ENCODE measurements around the gene MED19. TPM values are rescaled to one million over a fixed set of nuclear protein-coding genes. Genes with fewer than 3 reads are reported as not detected.
"Not testable (repeated sequence)": the region's sequence is repeated elsewhere in the genome, so short reads cannot be mapped to it uniquely, and the experiment has no call there.

Gene MED19
- total RNA-seq, 2 donors from 2014 or later: 10.6 to 14.0 TPM

DNA sequence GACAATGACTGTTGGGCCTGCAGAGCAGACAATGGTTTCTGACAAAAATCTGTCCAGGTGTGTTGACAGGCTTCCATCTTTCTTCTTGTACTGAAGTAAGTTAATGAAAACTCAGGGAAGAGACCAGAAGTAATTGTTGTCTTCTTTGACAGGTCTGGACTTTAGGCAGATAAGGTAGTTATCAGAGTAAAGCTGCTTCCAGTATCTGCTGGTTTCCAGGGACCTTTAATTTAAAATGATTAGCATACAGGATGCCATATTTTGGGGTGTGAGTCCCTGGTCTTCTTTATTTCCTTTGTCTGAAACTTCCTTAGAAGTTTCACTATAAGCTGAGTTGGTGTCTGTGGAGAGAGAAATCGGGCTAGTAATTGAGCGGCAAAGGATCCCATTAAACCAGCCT lies 1.8 kb upstream of the MED19 start:
- TF ChIP-seq, protein P1, sequence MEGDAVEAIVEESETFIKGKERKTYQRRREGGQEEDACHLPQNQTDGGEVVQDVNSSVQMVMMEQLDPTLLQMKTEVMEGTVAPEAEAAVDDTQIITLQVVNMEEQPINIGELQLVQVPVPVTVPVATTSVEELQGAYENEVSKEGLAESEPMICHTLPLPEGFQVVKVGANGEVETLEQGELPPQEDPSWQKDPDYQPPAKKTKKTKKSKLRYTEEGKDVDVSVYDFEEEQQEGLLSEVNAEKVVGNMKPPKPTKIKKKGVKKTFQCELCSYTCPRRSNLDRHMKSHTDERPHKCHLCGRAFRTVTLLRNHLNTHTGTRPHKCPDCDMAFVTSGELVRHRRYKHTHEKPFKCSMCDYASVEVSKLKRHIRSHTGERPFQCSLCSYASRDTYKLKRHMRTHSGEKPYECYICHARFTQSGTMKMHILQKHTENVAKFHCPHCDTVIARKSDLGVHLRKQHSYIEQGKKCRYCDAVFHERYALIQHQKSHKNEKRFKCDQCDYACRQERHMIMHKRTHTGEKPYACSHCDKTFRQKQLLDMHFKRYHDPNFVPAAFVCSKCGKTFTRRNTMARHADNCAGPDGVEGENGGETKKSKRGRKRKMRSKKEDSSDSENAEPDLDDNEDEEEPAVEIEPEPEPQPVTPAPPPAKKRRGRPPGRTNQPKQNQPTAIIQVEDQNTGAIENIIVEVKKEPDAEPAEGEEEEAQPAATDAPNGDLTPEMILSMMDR (IDR thresholded peaks at IDR 0.05): no peak
- intact Hi-C loops (cut with DNase I): loop anchor here (5.0 kb wide), 1 partner anchor 42 kb away; no protein-coding TSS in a partner anchor
- Histone ChIP-seq H3K4me1 (peaks cover 24% of the 10 kb centered on the region), H3K9me3 (no peaks in the 10 kb centered on the region), H3K36me3 (no peaks in the 10 kb centered on the region), H3K27ac (no peak overlapping the region), H3K9ac (ENCODE audit: low read depth in 2 of 2, low read length in 2 of 2) (peak overlapping the region in 1 of 2 donors; percentile 100), H3K4me3 (peak overlapping the region; percentile 64), H3K27me3 (no peaks in the 10 kb centered on the region)
- no peak for DNase-seq

- H3K4me3 ChIP-seq: peak within 1 kb of the TSS; percentile 64
- H3K9ac ChIP-seq (ENCODE audit: low read depth in 2 of 2, low read length in 2 of 2): peak within 1 kb of the TSS; percentile 94 to 100
- TF ChIP-seq, protein P1 (IDR thresholded peaks at IDR 0.05): no peak
- no peaks in the 10 kb centered on the region for H3K27me3 ChIP-seq
- H3K9me3 ChIP-seq: no peaks in the 10 kb centered on the region
- H3K4me1 ChIP-seq: peaks cover 24% of the 10 kb centered on the region
- peak within 1 kb of the TSS; percentile 92 for H3K27ac ChIP-seq
- no peaks in the 10 kb centered on the region for H3K36me3 ChIP-seq
- intact Hi-C loops (cut with DNase I): loop anchor here (5.0 kb wide), 1 partner anchor 40 kb away; no protein-coding TSS in a partner anchor
- peak; percentile 94 for DNase-seq
These were observed 488 bp upstream of the MED19 start, which contains the start of gene TMX2 for GRCh38 chr11:57712256-57713150. Gene TMX2 (plus strand): TSS chr11:57712593. CDS start chr11:57712619, 26 bp downstream.

DNA sequence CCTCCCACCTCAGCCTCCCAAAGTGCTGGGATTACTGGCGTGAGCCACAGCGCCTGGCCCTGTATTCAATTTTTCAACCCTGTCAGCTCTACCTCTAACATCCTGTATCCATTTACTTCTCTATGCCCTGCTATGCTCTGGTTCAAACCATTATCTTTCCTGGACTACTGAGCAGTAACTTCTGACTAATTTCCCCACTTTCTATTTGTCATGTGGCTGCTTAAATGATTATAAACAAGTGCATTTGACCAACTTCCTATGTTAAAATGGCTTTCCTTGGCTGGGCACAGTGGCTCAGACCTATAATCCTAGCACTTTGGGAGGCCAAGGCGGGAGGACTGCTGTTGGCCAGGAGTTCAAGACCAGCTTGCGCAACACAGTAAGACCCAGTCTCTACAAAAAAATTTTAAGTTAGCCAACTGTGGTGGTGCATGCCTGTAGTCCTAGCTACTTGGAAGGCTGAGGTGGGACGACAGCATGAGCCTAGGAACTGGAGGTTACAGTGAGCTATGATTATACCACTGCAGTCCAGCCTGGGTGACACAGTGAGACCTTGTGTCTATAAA lies 2.1 kb downstream of the MED19 start:
- Histone ChIP-seq H3K27me3 (no peaks in the 10 kb centered on the region), H3K9me3 (no peaks in the 10 kb centered on the region), H3K9ac (ENCODE audit: low read depth in 2 of 2, low read length in 2 of 2) (no peak overlapping the region), H3K4me3 (no peak overlapping the region), H3K27ac (no peak overlapping the region), H3K36me3 (no peaks in the 10 kb centered on the region), H3K4me1 (peaks cover 21% of the 10 kb centered on the region)
- no peak for DNase-seq
- TF ChIP-seq, protein P1 (IDR thresholded peaks at IDR 0.05): no peak
- intact Hi-C loops (cut with DNase I): loop anchor here (5.0 kb wide), 1 partner anchor 38 kb away; no protein-coding TSS in a partner anchor

DNA sequence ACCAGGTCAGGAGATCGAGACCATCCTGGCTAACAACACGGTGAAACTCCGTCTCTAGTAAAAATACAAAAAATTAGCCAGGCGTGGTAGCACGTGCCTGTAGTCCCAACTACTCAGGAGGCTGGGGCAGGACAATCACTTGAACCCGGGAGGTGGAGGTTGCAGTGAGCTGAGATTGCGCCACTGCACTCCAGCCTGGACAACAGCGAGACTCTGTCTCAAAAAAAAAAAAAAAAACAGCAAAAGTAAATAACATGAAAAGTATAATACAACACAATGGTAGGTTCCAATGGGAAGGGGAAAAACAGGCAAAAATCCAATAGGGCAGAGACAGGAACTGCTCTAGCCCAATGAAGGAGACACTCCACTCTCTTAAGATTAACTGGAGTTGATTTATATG lies 6.6 kb downstream of the MED19 start:
- DNase-seq; H3K27ac ChIP-seq; H3K9ac ChIP-seq (ENCODE audit: low read depth in 2 of 2, low read length in 2 of 2); H3K9me3 ChIP-seq; intact Hi-C loops (cut with DNase I); H3K4me1 ChIP-seq; H3K4me3 ChIP-seq; H3K27me3 ChIP-seq: not testable (repeated sequence)
- H3K36me3 ChIP-seq: peaks cover 12% of the 10 kb centered on the region

DNA sequence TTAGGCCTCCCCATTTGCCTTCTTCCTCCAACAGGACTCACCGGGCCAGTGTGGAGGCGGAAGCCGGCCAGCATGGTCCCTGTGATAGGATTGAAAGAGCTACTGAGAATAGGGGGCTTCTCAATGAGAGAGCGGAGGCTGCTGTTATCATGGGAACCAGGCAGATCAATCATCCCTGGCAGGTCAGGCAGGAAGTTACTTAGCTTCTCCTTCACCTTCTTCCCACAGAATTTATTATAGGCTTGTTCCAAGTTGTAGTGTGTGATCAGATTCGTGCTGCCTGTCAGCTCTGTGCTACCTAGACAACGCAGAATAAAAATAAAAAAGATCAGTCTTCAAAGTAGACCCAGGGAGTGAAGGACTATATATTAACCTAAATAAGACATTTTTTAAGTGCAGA lies 7.1 kb downstream of the MED19 start:
- Histone ChIP-seq H3K27me3 (no peaks in the 10 kb centered on the region), H3K4me3 (no peak overlapping the region), H3K9me3 (no peaks in the 10 kb centered on the region), H3K4me1 (no peaks in the 10 kb centered on the region), H3K36me3 (peaks cover 17% of the 10 kb centered on the region), H3K27ac (no peak overlapping the region), H3K9ac (ENCODE audit: low read depth in 2 of 2, low read length in 2 of 2) (no peak overlapping the region)
- intact Hi-C loops (cut with DNase I): no loop called here
- TF ChIP-seq, protein P1 (IDR thresholded peaks at IDR 0.05): no peak
- no peak for DNase-seq

All from colonic mucosa (tissue), 4 donors.